KMS-11 (cell line): ENCODE results near the gene FOXN3.

ENCODE experiments used
- H2AFZ ChIP-seq: fragments of 200-600 bp; sonication (generic); 2 replicates; pipeline ENCODE4 v1.6.1; 2016; ENCODE audit warnings: antibody characterized with exemption, mixed run types, low read depth
- H3K27ac ChIP-seq: fragments of 200-600 bp; sonication (generic); 2 replicates; pipeline ENCODE4 v1.6.1; 2016; ENCODE audit warnings: mild to moderate bottlenecking, mixed run types
- H3K27me3 ChIP-seq: fragments of 200-600 bp; sonication (generic); 2 replicates; pipeline ENCODE4 v1.6.1; 2017; ENCODE audit warnings: mild to moderate bottlenecking, low read depth, mixed run types, moderate library complexity; ENCODE audit not compliant: insufficient read depth
- H3K36me3 ChIP-seq: fragments of 200-600 bp; sonication (generic); 2 replicates; pipeline ENCODE4 v1.6.1; 2017; ENCODE audit warnings: mild to moderate bottlenecking, mixed run types; ENCODE audit not compliant: insufficient read depth
- H3K4me1 ChIP-seq: fragments of 200-600 bp; sonication (generic); 2 replicates; pipeline ENCODE4 v1.6.1; 2016; ENCODE audit warnings: mild to moderate bottlenecking, low read depth, mixed run types; ENCODE audit not compliant: poor library complexity, severe bottlenecking
- H3K4me2 ChIP-seq: fragments of 200-600 bp; sonication (generic); 2 replicates; pipeline ENCODE4 v1.7.0; 2016; ENCODE audit warnings: mild to moderate bottlenecking, mixed run types
- H3K4me3 ChIP-seq: fragments of 200-600 bp; sonication (generic); IDR thresholded peaks from 2 replicates; pipeline ENCODE4 v1.6.1; 2017; ENCODE audit warnings: low read depth, low read length, mixed read lengths; ENCODE audit not compliant: insufficient read depth
- H3K79me2 ChIP-seq: fragments of 200-600 bp; sonication (generic); 2 replicates; pipeline ENCODE4 v1.6.1; 2016; ENCODE audit warnings: low read depth, mixed run types; ENCODE audit not compliant: insufficient read depth
- H3K9ac ChIP-seq: fragments of 200-600 bp; sonication (generic); 2 replicates; pipeline ENCODE4 v1.6.1; 2016; ENCODE audit warnings: mild to moderate bottlenecking, mixed run types
- H4K20me1 ChIP-seq: fragments of 200-600 bp; sonication (generic); 2 replicates; pipeline ENCODE4 v1.6.1; 2016; ENCODE audit warnings: mild to moderate bottlenecking, mixed run types; ENCODE audit not compliant: insufficient read depth
- CTCF ChIP-seq: fragments of 200-600 bp; sonication (generic); conservative IDR thresholded peaks from 2 replicates; pipeline ENCODE4 v1.6.1; 2017; ENCODE audit warnings: low read depth, mild to moderate bottlenecking, antibody characterized with exemption, low read length, moderate library complexity, mixed read lengths

The FOXN3 gene

DNA sequence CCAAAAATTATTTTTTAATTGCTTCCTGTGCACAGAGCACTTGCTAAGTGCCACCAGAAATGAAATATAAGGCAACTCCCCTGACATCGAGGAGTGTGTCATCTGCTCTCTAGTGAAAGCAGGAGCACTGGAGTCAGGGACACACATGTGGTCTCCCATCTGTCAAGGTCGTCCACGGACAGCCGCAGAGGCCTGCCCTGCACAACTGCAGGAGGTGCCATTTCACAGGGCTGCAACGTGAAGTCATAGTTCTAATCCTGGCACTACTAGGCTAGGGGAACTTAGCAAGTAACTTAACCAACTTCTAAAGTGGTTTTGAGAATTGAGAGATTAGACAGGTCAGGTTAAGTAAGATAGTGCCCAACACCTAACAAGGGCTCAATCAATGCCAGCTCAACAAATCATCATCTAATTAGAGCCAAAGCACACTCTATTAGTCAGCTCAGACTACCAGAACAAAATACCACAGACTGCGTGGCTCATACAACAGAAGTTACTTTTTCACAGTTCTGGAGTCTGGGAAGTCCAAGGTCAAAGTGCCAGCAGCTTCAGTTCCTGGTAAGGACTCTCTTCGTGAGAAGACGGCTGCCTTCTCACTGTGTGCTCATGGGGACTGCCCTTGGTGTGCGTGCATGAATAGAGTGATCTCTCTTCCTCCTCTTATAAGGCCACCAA is 30.7 kb downstream of the FOXN3 start:
- H4K20me1 ChIP-seq: no peaks in the 10 kb centered on the region

GRCh38 chr14:89384636-89385035 is 32.4 kb downstream of the FOXN3 start:
- Histone ChIP-seq H3K4me1 (peaks cover 14% of the 10 kb centered on the region), H3K4me3 (no peak overlapping the region), H4K20me1 (no peaks in the 10 kb centered on the region), H3K4me2 (no peak overlapping the region), H3K79me2 (no peaks in the 10 kb centered on the region), H2AFZ (no peak overlapping the region), H3K27ac (no peak overlapping the region), H3K27me3 (no peaks in the 10 kb centered on the region), H3K9ac (no peak overlapping the region), H3K36me3 (no peaks in the 10 kb centered on the region)
- TF ChIP-seq CTCF: no peak

More for the DNA sequence above, 30.7 kb downstream of the FOXN3 start:
- Histone ChIP-seq H3K36me3 (no peaks in the 10 kb centered on the region), H3K9ac (peak overlapping the region; percentile 18; the same call in 1 of the 2 replicates), H3K79me2 (no peaks in the 10 kb centered on the region), H3K4me2 (peak overlapping the region; percentile 15; the same call in 1 of the 2 replicates), H3K4me1 (peaks cover 14% of the 10 kb centered on the region), H3K27me3 (no peaks in the 10 kb centered on the region), H2AFZ (no peak overlapping the region), H3K27ac (peak overlapping the region; percentile 65; the same call in 1 of the 2 replicates), H3K4me3 (no peak overlapping the region)
- no peak for TF ChIP-seq CTCF

- Histone ChIP-seq H3K27ac (no peak overlapping the region), H4K20me1 (no peaks in the 10 kb centered on the region), H3K4me2 (no peak overlapping the region), H3K9ac (no peak overlapping the region), H3K27me3 (no peaks in the 10 kb centered on the region), H3K4me1 (peaks cover 14% of the 10 kb centered on the region), H2AFZ (no peak overlapping the region), H3K79me2 (no peaks in the 10 kb centered on the region), H3K36me3 (no peaks in the 10 kb centered on the region), H3K4me3 (no peak overlapping the region)
- no peak for TF ChIP-seq CTCF
Measured at GRCh38 chr14:89384023-89384422, 33.0 kb downstream of the FOXN3 start.

DNA sequence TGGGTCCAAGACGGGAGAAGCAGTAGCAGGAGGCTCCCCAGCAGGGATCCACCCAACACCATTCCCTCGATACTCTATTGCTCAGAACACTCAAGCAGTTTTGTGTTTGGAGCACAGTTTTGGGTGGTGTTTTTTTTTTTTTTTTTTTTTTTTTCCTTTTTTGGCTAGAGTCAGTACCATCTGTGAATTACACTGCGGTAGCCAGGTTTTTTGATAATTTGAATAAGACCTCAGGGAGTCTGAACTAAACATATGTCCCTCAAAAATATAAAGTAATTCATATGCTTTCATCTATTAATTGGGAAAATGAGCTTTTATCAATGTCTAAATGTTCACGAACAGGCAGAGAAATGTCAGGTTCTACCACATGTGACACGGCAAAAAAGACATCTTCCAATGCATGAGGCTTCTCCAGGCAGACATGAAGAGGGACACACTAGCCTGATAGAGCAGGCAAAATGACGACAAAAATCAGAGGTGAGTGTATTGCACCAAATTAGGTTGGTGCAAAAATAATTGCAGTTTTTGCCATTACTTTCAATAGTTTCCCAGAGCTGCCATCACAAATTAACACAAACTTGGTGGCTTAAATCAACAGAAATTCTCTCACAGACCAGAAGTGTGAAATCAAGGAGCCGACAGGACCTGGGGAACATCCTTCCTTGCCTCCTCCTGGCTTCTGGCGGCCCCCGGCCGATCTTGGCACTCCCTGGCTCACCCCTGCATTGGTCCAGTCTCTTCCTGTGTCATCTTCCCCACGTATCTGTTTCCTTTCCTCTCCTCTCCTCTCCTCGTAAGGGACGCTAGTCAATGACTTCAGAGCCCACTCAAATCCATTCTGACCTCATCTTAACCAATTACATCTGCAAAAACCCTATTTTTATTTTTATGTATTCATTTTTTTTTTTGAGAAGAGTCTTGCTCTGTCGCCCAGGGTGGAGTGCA is 33.9 kb downstream of the FOXN3 start:
- H3K79me2 ChIP-seq: no peaks in the 10 kb centered on the region

More for the DNA sequence above, 33.9 kb downstream of the FOXN3 start:
- Histone ChIP-seq H3K4me2 (no peak overlapping the region), H3K27ac (no peak overlapping the region), H3K9ac (no peak overlapping the region), H3K27me3 (no peaks in the 10 kb centered on the region), H3K4me1 (peaks cover 14% of the 10 kb centered on the region), H2AFZ (no peak overlapping the region), H4K20me1 (no peaks in the 10 kb centered on the region), H3K36me3 (no peaks in the 10 kb centered on the region), H3K4me3 (no peak overlapping the region)
- TF ChIP-seq CTCF: no peak
